Measurements from ENCODE around the gene PRSS50.

GRCh38 chr3:46694520-46694919 is 23.1 kb downstream of the PRSS50 start:
- TF ChIP-seq CTCF (conservative IDR thresholded peaks at IDR 0.05; ENCODE audit: low read depth, low read length) (no peak), EZH2 (IDR thresholded peaks at IDR 0.05; ENCODE audit: borderline replicate concordance, low read depth, low read length, poor library complexity, severe bottlenecking) (no peak)
